Measurements from ENCODE around the gene AIM2. TPM values are rescaled to one million over a fixed set of nuclear protein-coding genes. Genes with fewer than 3 reads are reported as not detected.

Gene AIM2
- total and polyA plus RNA-seq, 2 of the 4 experiments (the other 2 are of a cell fraction): not detected

DNA sequence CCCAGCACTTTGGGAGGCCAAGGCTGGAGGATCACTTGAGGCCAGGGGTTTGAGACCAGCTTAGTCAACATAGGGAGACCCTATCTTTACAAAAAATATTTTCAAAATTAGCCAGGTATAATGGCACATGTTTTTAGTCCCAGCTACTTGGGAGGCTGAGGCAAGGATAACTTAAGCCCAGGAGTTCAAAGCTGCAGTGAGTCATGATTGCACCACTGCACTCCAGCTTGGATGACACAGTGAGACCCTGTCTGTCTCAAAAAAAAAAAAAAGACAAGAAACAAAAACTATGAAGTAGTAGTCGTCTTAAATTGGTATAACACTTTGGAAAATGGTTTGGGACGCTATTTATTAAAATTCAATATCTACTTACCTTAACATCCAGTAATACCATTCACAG lies 7.7 kb downstream of the AIM2 start:
- Histone ChIP-seq H4K91ac (ENCODE audit: insufficient read depth, low read depth, low read length) (no peak overlapping the region), H3K4me3 (ENCODE audit: insufficient read depth, low read depth, low read length) (no peak overlapping the region), H3K56ac (ENCODE audit: extremely low read depth, insufficient read depth, low read length) (no peak overlapping the region), H3K36me3 (ENCODE audit: control insufficient read depth, insufficient read depth, low read length) (no peaks in the 10 kb centered on the region), H4K20me1 (ENCODE audit: insufficient read depth, low read length) (no peaks in the 10 kb centered on the region), H3K23ac (ENCODE audit: low read depth, low read length) (no peak overlapping the region), H3K4me1 (ENCODE audit: control insufficient read depth, insufficient read depth, low read length) (0 out of 2 replicates have a peak, but pooled peaks cover 2% of the 10 kb centered on the region), H4K8ac (ENCODE audit: low read depth in 2 of 2, low read length in 2 of 2) (no peak overlapping the region), H3K27me3 (ENCODE audit: control insufficient read depth, insufficient read depth, low read length) (no peaks in the 10 kb centered on the region), H2AK5ac (ENCODE audit: low read depth, low read length) (no peak overlapping the region), H3K9me1 (ENCODE audit: insufficient read depth, low read length) (no peaks in the 10 kb centered on the region), H3K4me2 (ENCODE audit: low read depth, low read length) (no peak overlapping the region), H3K79me1 (ENCODE audit: low read depth in 1 of 2, low read length in 2 of 2) (no peaks in the 10 kb centered on the region), H2BK15ac (ENCODE audit: low read depth, low read length) (no peak overlapping the region), H2BK20ac (ENCODE audit: low read depth, low read length) (no peak overlapping the region), H2BK120ac (ENCODE audit: low read depth, low read length) (no peak overlapping the region), H3K9me3 (ENCODE audit: control insufficient read depth, insufficient read depth, low read length) (no peaks in the 10 kb centered on the region), H3K9ac (ENCODE audit: low read depth, low read length) (no peak overlapping the region), H2BK5ac (ENCODE audit: low read depth, low read length, poor library complexity, severe bottlenecking) (no peak overlapping the region), H2AK9ac (replicated peaks; ENCODE audit: low read depth, low read length, poor library complexity) (no peak overlapping the region), H3K14ac (replicated peaks; ENCODE audit: low read depth, low read length) (no peak overlapping the region), H3K27ac (ENCODE audit: insufficient read depth, low read length) (no peak overlapping the region), H4K5ac (ENCODE audit: low read depth, low read length) (no peak overlapping the region), H2AFZ (replicated peaks; ENCODE audit: low read length, poor library complexity) (no peak overlapping the region), H3K4ac (ENCODE audit: low read depth, low read length) (no peak overlapping the region), H3K18ac (ENCODE audit: low read depth, low read length) (no peak overlapping the region)
- POLR2A ChIA-PET (ENCODE audit: unreplicated experiment): no interaction called here
- dilution Hi-C loops (cut with HindIII; ENCODE audit: low sequenced_read_pairs, unreplicated experiment) (no loop called here), in situ Hi-C loops (cut with MboI; ENCODE audit: low sequenced_read_pairs) (no loop called here), intact Hi-C loops (cut with micrococcal nuclease) (no loop called here)
- TF ChIP-seq MXI1 (IDR thresholded peaks at IDR 0.05; ENCODE audit: borderline replicate concordance, low read depth, low read length) (no peak), FOS (IDR thresholded peaks at IDR 0.05; ENCODE audit: low read depth, low read length) (peak; percentile 55), CTCF (conservative IDR thresholded peaks at IDR 0.05; ENCODE audit: low read depth, low read length) (no peak), CEBPB (IDR thresholded peaks at IDR 0.05; ENCODE audit: low read depth, low read length) (peak; percentile 93), NFE2L2 (IDR thresholded peaks at IDR 0.05; ENCODE audit: low read depth, low read length) (no peak), POLR2A (IDR thresholded peaks at IDR 0.05; ENCODE audit: low read depth, low read length) (no peak), USF2 (IDR thresholded peaks at IDR 0.05; ENCODE audit: low read depth, low read length) (no peak), RCOR1 (IDR thresholded peaks at IDR 0.05; ENCODE audit: insufficient replicate concordance, low read length) (no peak), RFX5 (IDR thresholded peaks at IDR 0.05; ENCODE audit: low read depth, low read length) (no peak), MAFK (IDR thresholded peaks at IDR 0.05; ENCODE audit: low read depth, low read length) (no peak)
- DNase-seq (peak; percentile 78), ATAC-seq (ENCODE audit: low read depth) (peak; percentile 65; the same call in 1 of the 2 replicates)
- no TSS peak for BruUV-seq (replicated peaks)
- WGBS, 2 experiments (ENCODE audit: extremely low coverage in 2 of 2, insufficient read length in 1 of 2): no CpG with 5 or more reads among the region's 2 CpGs
- CTCF ChIA-PET: interaction anchor here (1.3 kb wide), 1 partner anchor 865 kb away, joined by 4 read pairs; no protein-coding TSS in a partner anchor

Data from IMR-90 (cell line).